SHP77 treated with DMSO at 0.1 percent for 48 hours (cell line): Measurements from ENCODE around the gene HOXB2.
"Not testable (repeated sequence)": the region's sequence is repeated elsewhere in the genome, so short reads cannot be mapped to it uniquely, and the experiment has no call there.

ENCODE experiments used
- DNase-seq: peaks from one replicate; lab custom pipeline; 2025; lab: John Stamatoyannopoulos, UW

Gene HOXB2

GRCh38 chr17:48541036-48541576, 3.8 kb downstream of the HOXB2 start:
- DNase-seq: no peak

- no peak for DNase-seq
Observed at GRCh38 chr17:48540213-48540612, 4.7 kb downstream of the HOXB2 start.

DNA sequence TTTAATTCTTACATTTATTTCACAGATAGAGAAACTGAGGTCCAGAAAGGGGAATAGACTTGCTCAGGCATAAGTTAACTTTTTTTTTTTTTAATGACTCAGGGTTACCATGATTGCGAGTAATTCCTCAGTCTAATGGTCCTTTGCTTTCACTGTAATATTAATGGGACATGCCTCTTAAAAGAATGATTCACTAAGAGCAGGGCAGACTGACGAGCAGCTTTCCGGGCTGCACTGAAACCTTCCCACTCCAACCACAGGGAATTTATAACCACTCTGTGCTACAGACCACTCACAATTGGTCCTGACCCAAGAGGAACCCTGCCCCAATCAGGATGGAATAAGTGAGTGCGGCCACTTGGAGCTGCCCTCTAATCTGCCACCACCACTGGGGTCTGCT, 5.7 kb downstream of the HOXB2 start:
- DNase-seq: no peak

DNA sequence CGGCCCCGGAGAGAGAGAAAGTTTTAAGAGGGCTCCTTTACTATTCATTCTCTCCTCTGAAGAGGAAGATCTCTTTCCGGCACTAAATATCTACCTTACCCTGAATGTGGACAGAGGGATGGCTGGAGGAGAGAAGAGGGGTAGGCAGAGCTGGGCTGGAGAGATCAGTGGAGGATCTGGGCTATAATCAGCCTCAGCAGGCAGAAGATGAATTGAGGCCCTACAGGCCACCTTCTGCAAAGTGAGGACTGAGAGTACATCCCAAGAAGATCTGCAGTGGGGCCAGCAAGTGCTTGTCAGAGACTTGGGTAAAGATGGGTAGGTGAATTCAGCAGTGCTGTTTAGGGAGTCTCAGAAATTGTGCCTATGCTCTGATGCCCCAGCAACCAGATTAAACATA, 7.6 kb downstream of the HOXB2 start:
- DNase-seq: no peak

GRCh38 chr17:48535793-48536559, 8.9 kb downstream of the HOXB2 start:
- not testable (repeated sequence) for DNase-seq

DNA sequence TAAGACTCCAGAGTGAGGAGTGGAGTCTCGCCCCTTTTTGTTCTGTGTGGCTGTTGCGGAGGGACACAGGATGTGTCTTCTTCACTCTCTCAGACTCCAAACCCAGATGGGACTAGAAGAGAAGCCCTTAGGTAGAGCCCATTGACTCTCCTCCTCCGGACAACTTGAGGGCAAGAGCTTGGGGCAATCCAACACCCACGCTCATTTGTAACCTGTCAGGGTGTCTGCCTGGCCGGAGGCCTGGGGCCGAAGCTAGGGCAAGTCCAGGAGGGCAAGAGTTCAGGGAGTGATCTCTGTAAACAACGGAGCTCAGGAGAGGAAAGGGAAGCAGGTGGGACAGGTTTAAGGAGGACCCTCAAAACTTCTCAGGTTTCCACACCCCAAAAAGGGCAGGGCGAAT, 12.6 kb downstream of the HOXB2 start:
- no peak for DNase-seq

- no peak for DNase-seq
Observed at GRCh38 chr17:48530887-48531272, 14.0 kb downstream of the HOXB2 start, which contains the start of gene HOXB1. HOXB1 (minus strand) TSS chr17:48531011; CDS start chr17:48530904, 107 bp downstream.

DNA sequence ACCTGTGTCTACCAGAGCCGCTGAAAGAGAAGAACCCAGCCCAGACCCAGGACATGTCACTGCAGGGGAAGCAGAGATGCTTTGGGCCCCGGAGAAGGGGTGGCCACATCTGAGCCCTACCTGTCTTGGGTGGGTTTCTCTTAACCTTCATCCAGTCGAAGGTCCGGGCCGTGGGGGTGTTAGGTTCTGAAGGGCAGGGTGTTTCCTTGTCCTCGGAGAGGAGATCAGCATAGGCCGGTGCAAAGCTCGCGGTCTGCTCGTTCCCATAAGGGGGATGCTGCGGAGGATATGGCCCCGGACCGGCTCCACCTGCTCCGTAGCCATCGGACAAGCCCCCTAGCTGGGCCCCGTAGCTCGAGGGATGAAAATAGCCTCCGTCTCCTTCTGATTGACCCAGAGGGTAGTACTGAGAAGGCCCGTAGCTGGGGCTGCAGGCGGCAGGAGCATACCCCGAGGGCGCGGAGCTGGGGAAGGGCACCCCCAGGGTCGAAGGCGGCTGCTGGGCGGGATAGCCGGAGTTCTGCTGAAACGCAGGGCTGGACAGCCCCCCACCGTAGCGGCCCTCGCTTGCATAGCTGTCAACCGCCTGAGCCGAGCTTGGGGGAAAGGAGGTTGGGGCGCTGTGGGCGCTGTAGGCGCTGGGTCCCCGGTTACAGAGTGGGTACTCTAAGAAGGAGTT, 14.6 kb downstream of the HOXB2 start:
- no peak for DNase-seq

GRCh38 chr17:48529683-48530009, 15.3 kb downstream of the HOXB2 start:
- no peak for DNase-seq

- DNase-seq: no peak
Observed at GRCh38 chr17:48528936-48529682, 15.8 kb downstream of the HOXB2 start.

DNA sequence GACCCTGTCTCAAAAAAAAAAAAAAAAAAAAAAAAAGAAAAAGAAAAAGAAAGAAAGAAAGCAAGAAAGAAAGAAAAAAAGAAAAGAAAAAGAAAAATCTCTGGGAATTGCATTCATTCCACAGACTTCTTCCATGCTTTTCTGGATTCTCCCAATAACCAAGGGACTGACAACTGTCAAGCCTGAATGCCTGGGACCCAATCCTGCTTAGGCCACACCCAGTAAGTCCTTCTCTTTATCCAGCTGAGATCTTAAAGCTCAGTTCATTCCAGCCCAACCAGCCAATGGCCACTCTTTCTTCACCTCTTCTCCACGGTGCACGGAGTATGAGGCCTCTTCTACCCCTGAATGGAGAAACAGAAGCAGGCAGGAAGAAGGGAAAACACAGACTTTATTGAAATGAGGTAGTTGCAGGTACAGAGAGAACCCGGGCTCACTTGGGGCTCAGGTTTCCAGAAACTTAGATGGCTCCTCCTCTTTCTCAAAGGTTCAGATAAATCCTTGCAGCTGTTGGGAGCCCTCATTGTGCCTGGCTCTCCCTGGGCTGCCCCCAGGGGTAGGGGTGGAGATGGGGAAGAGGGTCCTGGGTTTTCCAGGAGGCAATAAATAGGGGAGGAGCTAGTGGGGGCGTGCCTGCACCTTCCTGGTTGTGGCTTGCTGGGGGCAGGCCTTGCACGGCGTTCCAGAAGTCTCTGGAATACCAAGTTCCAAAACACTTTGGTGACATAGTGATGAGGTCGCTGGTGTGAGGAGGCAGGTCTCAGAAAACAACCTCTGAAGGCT, 16.6 kb downstream of the HOXB2 start:
- DNase-seq: no peak

DNA sequence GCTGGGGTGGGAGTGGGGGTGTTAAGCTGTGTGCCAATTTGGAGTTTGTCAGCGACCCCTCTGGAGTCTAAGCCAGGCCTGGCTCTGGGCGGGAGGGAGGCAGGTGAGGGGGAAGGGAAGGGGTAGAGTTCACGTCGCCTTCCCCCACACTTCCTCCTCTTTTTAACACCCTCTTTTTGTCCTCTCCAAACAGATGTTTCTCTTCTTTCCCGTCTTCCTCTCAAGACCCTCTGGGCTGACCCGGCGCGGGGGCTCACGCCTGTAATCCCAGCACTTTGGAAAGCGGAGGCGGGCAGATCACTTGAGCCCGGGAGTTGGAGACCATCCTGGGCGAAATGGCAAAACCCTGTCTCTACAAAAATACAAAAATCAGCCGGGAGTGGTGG, 17.4 kb downstream of the HOXB2 start:
- DNase-seq: no peak

GRCh38 chr17:48526608-48527546, 18.0 kb downstream of the HOXB2 start:
- no peak for DNase-seq

GRCh38 chr17:48523010-48523409, 21.9 kb downstream of the HOXB2 start:
- peak; percentile 31 for DNase-seq

GRCh38 chr17:48522031-48522653, 22.8 kb downstream of the HOXB2 start:
- peak; percentile 63 for DNase-seq

- no peak for DNase-seq
Observed at GRCh38 chr17:48520631-48521079, 24.3 kb downstream of the HOXB2 start.

DNA sequence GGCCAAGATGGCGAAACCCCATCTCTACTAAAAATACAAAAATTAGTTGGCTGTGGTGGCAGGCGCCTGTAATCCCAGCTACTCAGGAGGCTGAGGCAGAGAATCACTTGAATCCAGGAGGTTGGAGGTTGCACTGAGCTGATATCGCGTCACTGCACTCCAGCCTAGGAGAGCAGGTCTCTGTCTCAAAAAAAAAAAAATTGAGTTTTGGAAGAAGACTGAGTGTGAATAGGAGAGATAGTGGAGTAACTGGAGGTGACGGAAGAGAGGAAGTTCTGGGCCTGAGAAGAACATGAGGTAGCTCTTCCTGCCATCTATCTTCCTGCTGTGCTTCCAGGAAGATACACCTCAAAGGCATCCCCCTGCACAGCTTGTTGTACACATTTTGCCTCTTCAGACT, 25.5 kb downstream of the HOXB2 start:
- no peak for DNase-seq

GRCh38 chr17:48517478-48517877, 27.4 kb downstream of the HOXB2 start:
- no peak for DNase-seq

DNA sequence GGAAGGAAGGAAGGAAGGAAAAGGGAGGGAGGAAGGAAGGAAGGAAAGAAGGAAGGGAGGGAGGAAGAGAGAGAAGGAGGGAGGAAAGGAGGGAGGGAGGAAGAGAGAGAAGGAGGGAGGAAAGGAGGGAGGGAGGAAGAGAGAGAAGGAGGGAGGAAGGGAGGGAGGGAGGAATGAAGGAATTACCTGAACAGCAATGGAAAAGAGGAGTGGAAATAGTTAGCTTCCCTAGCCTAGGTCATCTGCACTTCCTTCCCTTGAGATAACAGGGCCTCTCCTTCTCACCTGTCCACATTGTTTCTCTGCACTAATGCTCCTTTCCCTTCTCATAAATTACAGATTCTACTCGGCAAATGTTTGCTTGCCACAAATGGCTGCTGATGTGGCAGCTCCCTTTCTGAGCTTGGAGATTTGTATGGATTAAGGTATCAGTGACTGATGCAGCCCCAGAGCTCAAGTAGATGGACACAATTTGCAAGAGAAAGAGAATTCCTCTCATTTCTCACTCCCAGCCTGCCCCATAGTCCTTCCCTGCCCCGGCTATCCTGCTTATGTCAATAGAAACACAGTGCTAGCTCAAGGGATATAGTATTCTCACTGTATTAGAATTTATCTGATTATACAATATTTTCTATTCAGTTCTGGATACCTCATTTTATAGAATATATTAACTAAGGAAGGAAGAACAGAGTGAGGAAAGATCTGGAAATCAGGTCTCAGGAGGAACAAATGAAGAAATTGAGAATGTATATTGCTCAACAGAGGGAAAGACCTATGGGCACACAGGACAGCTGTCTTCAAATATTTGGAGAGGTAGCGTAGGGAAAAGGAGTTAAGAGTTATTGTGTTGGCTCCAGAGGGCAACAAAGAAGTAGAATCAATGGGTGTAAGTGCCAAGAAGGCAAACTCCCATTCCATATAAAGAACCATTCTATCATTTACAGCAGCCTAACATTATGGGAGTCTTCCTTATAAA, 28.7 kb downstream of the HOXB2 start:
- no peak for DNase-seq
